ENCODE measurements around the gene FOSL1.
A peak's percentile ranks its signal among the peaks of the same experiment; 100 is the strongest.

Gene FOSL1

DNA sequence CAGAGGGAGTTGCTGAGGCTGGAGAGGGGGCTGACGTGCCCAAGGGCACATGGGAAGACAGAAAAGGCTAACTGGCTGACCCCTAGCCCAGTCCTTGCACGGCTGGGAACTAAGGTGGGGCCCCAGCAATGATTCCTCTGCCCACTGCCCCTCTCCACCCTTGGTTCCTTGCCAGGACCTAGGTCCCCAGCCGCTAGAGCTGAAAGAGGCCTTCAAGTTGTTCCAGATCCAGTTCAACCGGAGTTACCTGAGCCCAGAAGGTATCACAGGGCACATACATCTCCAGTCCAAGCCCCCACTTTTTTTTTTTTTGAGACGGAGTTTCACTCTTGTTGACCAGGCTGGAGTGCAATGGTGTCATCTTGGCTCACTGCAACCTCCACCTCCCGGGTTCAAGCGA is 20.2 kb downstream of the FOSL1 start:
- DNase-seq, result no peak

DNA sequence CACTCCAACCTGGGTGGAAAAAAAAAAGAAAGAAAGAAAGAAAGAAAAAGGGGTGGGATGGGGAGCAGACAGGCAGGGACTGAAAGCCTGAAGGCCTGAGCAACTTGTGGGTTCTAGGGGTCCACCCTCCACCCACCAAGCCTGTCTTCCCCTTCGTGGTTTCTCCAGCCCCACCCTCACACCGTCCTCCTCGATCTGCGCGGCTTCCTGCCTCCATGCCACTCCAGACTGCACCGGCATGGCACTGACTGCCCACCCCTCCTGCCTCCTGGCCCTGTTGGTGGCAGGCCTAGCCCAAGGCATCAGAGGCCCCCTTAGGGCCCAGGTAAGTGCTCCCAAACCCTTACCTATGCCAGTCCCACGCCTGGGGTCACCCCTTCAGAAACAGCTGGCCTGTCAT is 20.6 kb downstream of the FOSL1 start, which contains the start of gene CTSW:
CTSW (plus strand) TSS at position 221 of the 400 bp plus-strand sequence; CDS start at position 239, 18 bp downstream.
- DNase-seq, result no peak

DNA sequence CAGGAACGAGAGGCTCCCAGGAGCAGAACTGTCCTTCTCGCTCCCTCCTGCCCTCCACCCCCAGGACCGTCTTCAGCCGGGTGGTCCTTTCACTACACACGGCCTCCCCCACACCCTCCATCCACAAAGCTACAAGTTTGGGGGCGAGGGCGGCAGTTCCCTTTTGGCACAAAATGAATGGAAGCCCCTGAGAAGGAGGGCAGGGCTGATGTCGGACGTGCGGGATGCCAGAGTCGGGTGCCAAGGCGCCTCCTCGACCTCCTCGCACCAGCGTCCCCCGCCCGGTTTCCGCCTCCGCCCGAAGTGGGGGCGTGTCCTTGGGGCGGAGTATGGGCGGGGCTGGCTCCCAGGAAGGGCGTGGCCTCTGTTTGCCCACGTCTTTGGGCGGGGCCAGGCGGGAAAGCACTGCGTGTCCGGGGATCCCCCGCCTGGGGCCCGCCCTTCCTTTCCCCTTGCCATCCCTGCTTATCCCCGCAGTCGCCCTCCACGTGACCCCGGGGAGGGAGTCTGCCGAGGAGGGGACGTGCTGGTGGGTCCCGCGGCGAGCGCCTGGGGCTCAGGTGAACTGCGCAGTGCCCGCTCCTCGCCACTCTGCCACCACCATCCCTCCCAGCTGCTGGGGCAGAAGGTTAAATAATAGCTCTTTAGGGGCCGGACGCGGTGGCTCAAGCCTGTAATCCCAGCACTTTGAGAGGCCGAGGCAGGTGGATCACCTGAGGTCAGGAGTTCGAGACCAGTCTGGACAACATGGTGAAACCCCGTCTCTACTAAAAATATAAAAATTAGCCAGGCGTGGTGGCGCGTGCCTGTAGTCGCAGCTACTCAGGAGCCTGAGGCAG is 26.7 kb downstream of the FOSL1 start:
- peak; percentile 96 to 97 for DNase-seq

DNA sequence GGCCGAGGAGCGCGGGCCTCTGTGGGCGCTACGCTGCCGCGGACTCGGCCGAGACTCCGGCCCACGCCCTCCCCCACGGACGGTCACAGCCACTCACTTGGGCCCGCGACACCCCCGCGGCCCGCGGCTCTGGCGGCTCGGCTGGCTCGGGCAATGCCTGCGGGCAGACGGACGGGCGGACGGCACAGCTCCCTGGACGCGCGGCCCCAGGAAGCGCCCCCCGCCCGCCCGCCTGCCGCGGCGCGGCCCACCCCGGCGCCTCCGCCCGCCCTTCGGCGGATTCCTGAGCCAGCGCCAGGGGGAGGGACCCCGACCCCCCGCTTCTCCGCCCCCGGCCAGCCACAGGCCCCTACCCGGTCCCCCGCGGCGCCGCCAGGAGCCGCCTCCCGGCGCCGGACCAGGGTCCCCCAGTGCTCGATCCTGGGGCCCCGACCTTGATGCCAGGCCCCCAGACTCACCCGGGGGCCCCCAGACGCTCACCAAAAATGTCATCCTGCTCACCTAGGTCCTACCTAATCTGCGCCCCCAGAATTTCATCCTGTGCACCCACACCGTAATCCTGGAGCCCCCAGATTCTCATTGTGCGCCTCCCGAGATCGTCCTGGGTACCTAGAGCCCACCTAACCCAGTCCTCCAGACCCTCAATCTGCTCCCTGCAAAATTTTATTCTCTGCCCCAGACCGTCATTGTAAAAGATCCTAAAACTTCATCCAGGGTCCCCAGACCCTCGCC is 27.4 kb downstream of the FOSL1 start, which contains the start of gene EFEMP2:
EFEMP2 (minus strand) TSS at position 215 of the 732 bp plus-strand sequence. CDS start 446 bp downstream, outside the sequence.
- no peak for DNase-seq

DNA sequence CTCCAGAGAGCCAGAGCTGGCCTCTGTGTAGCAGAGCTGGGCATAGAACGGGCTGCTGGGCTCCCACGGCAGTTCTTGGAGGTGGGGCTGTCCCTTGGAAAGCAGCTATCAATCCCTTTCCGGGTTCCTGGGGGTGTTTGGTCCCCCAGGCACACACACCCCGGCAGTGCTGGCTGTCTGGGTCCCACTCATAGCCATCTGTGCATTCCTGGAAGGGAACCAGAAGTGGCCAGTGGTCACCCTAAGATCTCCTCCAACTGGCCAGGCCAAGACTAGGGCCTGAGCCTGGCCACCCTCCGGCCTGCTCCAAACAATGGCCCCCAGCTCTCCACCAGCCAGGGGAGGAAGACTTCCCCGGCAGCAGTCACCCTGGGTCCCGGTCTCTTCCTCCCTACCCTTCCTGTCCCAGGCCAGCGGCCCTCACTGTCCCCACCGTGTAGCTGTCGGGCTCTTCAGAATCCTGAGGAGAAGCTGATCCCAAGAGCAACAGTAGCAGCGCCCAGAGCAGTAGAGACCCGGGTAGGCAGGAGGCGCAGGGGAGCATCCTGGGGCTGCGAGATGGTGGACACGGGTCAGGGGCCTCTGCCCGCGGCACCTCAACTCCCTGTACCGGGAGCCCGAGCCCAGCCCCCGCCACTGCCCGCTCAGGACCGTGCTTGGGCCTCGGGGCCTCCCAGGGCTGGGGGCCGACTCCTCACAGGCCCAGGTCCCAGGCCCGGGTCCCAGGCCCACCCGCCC is 28.2 kb downstream of the FOSL1 start:
- no peak for DNase-seq

DNA sequence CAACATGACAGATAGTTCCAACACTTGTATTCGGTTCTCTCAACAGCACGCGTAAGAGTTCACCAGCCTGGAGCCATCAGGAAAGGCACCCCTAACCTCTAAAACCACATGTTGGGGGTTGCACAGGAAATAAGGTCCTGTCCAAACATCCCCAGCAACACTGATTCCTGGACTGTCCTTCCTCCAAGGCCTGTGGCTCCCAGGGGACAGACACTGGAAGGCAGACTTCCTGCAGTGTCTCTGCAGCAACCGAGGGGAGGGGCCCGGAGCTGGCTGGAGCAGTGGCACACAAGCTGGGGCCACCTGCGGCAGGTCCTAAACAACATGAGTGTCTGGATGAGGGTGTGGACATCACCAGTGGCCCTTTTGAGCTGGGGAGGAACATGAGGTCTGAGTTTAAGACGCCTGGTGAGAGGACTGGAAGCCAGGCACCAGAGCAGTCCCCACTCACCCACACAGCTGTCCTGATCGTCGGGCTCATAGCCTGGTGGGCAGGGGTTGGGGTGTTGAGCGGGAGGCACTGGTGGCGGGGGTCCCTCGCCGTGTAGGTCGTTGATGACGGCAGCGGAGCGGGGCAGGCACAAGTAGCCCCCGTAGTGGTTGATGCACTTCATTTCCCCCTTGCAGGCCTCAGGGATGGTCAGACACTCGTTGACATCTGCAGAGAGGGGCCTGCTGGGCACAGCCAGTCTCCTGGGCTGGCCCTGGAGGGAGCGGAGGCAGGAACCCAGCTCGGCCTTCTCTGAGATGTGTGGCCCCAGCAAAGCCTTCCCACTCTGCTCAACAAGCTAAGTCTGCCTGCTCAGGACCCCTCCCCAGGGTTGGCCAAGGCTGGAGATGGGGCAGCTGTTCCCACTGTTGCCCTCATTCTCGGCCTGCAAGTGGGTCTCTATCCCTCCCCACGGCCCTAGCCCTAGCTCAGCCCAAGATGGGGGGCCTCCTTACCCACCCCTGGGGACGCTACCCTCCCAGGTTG is 29.2 kb downstream of the FOSL1 start:
- DNase-seq, result no peak

DNA sequence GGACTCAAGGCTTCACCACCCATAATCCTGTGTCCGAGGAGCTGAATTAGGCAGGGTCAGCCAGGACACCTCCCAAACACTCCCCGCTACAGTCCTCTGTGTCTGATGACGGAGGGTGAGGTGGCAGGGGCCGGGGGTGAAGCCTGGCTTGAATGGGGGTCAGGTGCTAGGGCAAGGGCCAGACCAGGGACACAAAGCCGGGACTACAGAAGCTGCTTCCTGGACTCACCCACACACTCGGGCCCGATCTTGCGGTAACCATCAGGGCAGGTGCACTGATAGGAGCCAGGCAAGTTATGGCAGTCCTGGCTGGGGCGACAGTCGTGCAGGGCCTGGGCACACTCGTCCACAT is 29.9 kb downstream of the FOSL1 start:
- DNase-seq, result no peak

DNA sequence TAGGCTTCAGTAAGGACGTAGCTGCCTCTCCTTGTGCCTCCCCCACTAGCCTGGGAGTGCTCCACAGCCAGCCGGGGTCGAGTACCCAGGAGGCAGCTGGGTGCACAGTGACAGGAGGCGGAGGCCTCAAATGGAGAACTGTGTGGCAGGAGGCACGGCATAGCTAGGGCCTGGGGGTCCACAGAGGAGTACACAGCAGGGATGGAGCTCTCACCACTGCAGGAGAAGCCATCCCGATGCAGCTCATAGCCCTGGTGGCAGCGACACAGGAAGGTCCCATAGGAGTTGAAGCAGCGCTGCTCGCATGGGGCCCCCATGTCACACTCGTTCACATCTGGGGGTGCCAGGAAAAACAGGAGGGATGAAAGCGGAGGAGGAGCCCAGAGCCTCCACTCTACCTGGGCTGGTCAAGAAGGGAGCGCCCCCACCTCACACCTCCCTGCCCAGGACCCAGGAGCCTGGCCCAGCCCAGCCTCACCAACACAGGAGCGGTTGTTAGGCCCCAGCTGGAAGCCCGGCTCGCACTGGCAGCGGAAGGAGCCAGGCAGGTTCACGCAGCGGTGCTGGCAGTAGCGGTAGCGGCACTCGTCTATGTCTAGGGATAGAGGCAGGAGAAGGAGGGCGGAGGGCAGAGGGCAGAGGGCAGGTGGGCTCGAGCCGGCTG is 30.4 kb downstream of the FOSL1 start:
- no peak for DNase-seq

DNA sequence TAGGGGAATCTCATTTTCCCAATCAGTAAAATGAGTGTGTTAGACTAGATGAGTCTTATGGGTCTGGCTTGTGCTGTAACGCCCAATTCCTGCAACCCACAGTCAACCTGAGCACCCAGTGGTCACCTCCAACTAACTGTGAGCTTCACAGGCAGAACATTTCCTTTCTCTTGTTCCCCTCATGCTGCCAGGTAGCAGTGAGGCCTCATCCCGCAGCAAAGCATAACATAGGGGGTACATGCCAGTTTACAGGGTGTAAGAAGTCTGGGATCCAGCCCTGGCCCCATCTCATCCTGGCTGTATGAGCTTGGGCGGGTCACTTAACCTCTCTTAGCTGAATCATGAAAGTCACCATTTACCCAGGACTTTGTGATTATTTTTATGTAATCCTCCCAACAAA is 31.3 kb downstream of the FOSL1 start:
- no peak for DNase-seq

DNA sequence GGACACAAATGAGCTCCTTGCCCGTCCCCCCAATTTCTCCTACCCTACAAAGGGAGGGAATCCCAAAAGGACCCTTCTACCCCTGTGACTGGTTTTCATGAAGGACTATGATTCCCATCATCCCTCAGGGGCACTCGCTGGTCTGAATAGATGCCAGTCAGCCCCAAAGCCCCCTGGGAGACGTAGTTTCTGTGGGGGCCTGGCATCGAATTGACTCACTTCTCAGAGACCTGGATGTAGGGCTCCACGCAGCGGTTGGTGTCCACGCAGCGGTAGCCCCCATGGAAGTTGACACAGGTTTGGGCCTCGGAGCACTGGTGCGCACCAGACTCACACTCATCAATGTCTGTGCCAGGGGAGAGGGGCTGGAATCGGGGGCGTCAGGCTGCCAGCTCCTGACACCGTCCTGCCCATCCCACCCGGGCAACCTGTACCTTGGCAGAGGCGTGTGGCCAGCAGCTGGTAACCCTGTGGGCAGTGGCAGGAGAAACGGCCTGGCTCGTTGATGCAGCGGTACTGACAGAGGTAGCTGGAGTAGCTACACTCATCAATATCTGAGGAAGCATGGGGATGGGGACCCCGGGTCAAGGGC is 32.0 kb downstream of the FOSL1 start:
- no peak for DNase-seq

DNA sequence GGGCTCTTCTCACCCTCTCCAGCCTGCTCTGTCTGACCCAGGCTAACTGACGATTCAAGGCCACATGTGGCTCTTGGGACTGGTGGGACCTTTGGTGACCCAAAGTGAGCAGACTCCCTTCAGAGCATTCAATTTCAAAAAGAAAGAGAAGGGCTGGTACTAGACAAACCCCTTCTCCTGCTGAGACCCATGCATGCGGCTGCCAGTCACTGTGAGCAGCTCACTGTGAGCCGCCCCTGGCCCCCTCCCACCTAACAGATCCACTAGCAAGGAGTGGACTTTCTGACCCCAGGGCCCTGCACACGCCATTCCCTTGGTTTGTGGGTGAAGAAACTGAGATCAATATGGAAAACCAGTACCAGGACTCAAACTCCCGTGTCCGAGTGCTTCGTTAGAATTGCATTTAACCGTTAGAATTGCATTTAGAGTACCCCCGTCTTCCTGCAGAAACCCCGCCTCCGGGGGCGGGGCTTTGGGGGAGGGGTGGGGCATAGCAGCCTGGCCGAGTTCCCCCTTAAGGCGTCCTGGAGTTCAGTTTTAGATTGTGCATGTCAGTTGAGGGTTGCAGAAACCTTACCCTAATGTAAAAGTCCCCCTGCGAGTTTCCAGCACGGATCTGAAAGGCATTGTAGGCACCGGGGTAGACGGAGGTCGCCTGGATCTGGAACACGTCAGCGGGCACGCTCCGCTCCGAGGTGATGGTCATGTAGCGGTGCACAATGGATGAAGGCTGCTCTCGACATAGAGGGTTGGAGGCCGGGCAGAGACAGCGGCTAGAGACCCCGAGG is 32.7 kb downstream of the FOSL1 start:
- no peak for DNase-seq

DNA sequence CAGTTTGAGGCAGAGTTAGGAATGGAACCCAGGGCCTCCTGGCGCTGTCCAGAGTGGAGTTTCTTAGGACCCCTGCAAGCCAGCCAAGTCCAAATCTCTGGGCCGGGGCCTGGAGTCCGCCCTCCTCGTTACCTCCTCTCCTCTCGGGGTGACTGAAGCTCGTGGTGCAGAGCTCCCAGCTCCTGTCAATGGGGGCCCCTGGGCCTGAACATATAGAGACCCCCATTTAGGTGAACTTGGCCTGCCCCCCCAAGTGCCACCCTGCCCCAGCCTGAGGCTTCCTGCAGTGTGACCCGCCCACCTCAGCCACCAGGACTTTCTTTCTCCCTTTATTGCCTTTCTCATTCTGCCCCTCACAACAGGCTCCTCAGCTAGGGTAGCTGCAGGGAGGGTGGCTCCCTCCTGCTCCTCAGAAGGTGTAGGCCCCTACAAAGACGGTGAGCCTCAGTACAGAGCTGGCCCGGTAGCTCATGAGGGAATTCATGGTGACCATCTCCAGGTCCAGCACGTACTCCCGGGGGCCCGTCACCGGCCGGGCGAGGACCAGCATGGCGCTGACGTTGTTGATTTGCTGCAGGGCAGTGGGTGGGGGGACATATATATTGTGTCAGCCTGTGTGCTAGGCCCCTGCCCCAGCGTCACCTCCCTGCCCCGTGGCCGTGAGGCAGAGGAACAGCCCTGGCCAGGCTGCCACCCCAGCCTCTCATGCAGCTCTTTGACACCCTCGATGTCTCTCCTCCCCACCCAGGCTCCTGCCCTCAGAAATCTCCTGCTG is 33.5 kb downstream of the FOSL1 start:
- DNase-seq, result no peak

DNA sequence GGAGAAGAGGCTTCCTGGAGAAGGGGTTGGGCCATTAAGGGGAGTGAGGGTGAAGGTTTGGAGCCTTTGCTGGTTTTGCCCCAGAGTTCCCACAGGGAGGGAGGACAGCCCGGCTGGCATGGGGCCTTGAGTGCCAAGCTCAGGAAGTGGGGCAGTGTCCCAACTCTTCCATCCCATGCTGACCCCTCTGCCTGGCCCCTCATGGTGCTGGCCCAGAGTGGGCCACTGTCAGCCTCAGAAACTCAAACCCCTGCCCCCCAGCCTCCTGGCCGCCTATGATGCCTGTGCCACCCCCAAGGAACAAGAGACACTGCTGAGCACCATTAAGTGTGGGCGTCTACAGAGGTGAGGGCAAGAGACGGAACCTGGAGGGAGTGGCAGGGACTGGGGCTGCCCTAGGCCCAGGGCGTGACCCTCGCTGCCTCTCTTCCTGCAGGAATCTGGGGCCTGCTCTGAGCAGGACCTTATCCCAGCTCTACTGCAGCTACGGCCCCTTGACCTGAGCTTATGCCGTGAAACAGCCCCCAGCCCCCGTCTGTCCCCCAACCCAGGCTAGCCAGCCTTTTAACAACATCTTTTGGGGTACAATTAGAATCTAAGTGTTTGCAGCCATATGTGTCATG is 34.5 kb downstream of the FOSL1 start:
- DNase-seq, result no peak

DNA sequence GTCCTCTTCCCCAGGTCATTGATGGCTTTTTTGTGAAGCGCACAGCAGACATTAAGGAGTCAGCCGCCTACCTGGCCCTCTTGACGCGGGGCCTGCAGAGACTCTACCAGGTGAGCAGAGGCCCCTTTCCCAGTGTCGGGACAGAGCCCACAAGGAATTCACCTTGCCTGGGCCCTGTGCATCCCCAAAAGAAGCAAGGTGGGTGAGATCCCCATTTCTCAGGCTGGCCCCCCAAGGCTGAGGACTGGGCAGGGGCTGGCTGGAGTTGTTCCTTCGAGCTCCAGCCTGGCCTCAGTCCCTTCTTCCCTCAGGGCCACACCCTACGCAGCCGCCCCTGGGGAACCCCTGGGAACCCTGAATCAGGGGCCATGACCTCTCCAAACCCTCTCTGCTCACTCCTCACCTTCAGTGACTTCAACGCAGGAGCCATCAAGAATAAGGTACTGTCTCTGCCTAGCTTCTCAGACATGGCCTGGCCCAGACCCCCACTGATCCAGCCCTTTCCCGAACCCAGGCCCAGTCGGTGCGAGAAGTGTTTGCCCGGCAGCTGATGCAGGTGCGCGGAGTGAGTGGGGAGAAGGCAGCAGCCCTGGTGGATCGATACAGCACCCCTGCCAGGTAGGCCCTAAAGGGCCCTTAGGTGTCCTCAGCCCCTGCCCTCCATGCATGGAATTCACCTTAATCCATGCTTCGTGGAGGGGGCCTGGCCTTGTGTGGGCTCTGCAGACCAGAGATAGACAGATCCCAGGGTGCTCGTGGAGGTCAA is 35.3 kb downstream of the FOSL1 start:
- DNase-seq, result no peak

DNA sequence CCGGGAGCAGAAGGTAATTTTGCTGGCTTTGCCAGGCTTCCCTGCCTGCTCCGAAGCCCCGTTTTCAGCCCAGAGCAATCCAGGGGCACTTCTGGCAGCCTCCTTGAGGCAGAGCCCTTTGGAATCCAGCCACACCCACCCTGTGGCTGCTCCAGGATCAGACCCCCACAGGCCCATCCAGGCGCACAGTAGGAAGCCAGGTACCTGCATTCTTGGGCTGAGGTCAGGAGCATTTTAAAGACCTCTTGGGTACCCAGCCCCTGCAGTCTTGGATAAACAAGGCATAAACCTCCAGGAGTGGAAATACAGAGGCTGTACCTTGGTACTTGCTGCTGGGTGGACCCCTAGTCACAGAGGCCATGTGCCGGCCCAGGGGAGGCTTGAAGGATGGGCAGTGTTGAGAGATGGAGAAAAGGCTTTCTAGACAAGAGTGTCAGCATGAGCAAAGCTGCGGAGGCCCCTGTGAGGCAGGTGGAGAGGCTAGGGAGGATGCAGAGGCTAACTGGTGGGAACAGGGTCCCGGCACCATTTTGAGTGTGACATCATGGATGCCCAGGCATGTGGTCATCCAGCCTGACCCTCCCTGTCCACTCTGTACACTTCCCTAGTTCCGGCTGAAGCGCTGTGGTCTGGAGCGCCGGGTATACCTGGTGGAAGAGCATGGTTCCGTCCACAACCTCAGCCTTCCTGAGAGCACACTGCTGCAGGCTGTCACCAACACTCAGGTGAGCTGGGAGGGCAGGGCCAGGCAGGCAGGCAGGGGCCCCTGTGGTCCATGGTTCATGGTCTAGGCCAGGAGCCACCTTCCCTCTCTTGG is 36.1 kb downstream of the FOSL1 start:
- DNase-seq, result peak in 1 of 2 donors; percentile 0

DNA sequence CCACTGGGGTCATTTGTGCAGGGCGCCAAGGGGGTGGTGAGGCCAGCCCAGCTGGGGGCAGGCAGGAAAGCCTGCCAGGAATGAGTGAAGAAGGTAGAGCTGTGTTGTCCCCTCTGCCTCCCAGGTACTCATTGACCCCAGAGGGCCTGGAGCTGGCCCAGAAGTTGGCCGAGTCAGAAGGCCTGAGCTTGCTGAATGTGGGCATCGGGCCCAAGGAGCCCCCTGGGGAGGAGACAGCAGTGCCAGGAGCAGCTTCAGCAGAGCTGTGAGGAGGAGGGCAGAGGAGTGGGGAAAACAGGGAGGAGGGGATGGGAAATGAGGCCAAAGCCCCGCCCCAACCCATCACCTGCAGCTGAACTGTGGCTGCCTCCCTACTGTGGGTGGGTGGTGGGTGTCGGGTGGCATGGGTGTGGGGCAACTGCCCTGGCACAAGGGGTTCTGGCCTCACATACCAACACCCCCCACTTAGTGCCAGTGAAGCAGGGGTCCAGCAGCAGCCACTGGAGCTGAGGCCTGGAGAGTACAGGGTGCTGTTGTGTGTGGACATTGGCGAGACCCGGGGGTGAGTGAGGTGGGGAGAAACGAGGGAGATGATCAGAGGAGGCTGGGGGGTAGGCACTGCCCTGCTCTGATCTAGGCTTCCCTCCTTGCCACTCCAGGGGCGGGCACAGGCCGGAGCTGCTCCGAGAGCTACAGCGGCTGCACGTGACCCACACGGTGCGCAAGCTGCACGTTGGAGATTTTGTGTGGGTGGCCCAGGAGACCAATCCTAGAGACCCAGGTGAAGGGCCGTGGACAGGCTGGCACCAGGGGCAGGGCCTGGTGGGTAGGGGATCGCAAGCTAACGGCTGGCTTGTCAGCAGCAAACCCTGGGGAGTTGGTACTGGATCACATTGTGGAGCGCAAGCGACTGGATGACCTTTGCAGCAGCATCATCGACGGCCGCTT is 37.0 kb downstream of the FOSL1 start:
- DNase-seq, result peak in 1 of 2 donors; percentile 0
